LNCAP (cell line): Measurements from ENCODE around the gene DRGX.

Source experiments
- TF ChIP-seq, protein P1 (sequence below): fragments of 450-650 bp; IDR thresholded peaks from 2 replicates; pipeline ENCODE4 v1.5.1; 2017; ENCODE audit warnings: mild to moderate bottlenecking

DRGX gene

GRCh38 chr10:49325131-49325915, 70.6 kb downstream of the DRGX start:
- TF ChIP-seq, protein P1, sequence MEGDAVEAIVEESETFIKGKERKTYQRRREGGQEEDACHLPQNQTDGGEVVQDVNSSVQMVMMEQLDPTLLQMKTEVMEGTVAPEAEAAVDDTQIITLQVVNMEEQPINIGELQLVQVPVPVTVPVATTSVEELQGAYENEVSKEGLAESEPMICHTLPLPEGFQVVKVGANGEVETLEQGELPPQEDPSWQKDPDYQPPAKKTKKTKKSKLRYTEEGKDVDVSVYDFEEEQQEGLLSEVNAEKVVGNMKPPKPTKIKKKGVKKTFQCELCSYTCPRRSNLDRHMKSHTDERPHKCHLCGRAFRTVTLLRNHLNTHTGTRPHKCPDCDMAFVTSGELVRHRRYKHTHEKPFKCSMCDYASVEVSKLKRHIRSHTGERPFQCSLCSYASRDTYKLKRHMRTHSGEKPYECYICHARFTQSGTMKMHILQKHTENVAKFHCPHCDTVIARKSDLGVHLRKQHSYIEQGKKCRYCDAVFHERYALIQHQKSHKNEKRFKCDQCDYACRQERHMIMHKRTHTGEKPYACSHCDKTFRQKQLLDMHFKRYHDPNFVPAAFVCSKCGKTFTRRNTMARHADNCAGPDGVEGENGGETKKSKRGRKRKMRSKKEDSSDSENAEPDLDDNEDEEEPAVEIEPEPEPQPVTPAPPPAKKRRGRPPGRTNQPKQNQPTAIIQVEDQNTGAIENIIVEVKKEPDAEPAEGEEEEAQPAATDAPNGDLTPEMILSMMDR, result no peak

DNA sequence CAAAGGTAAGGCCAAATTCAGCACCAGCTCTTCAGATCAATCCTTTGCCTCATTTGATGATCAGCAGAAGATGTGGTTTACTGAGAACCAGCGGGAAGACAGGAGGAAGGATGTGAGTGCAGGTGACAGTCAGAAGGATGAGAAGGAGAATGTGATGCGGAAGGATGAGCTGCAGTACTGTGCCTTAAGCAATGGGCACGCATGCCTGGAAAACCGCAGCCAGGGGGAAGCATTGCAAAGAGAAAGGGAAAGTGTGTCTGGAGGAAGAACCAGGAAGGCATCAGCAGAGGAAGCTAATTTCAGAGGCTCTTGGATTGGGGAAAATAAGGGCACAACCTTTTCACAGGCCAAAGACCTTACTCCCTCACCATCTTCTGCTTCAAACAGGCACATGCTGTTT, 71.2 kb downstream of the DRGX start:
- TF ChIP-seq, protein P1, result peak; percentile 34; the same call in 1 of the 2 replicates

DNA sequence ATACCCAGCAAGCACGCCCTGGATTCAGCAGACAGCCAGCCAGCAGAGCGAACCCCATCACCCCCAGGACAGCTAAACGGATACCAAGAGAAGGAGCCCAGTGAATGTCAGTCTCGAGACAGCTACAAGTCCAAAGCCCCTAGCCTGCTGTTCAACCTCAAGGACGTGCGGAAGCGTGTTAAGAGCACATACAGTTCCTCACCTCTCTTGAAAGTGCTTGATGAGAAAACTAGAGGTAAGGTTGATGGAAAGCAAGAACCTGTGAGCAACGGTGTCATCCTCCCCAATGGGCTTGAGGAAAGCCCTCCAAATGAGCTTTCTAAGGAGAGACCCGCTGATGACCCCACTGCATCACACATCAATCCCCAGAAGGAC, 72.0 kb downstream of the DRGX start:
- TF ChIP-seq, protein P1, result no peak

DNA sequence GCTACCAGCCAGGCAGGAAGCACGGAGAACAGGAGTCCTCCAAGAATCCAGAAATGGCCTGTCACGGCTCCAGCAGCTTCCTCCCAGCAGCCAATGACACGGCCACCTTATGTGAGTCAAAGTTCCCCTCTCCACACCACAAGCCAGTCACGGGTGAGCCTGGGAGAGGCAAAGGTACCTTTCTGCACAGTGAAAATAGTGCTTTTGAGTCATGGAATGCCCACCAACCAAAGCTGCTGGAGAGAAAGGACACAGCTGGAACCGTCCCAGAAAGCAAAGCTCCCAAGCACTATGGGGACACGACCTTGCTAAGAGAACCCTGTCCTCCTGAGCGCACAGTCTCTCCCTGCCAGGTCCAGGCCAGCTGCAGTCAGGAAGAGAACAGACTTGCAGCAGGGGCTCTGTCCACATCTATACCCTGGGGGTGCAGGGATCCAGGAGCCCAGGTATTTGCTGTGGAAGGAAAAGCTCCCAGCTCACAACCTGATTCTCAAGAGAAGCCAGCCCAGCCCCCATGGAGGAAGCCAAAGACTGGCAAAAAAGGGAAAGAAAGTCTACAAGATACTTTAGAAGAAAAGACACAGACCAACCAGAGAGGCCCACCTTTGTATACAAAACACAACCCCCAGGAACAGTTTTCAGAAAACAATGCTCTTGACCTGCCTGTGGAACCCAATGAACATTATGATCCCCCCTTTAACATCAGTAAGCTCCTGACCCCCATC, 72.6 kb downstream of the DRGX start:
- TF ChIP-seq, protein P1, result no peak

GRCh38 chr10:49322371-49323170, 73.3 kb downstream of the DRGX start:
- TF ChIP-seq, protein P1, result no peak

DNA sequence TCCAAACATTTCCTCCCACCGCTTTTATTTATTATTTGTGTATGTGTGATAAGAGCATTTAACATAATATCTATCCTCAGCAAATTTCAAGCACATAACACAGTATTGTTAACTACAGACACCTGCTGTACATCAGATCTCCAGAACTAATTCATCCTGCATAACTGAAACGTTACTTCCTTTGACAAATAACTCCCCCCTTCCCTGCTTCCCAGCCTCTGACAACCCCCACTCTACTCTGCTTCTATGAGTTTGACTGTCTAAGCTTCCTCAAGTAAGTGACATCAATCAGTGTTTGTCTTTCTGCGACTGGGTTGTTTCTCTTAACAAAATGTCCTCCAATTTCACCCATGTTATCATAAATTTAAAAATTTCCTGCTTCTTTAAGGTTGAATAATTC, 74.9 kb downstream of the DRGX start:
- TF ChIP-seq, protein P1, result no peak

- TF ChIP-seq, protein P1, result no peak
Observed at GRCh38 chr10:49320191-49320590, 75.7 kb downstream of the DRGX start.
